Mammary epithelial cell (primary cell): ENCODE data around the gene UBXN7.
"Not testable (repeated sequence)": the region's sequence is repeated elsewhere in the genome, so short reads cannot be mapped to it uniquely, and the experiment has no call there.

Experiments
- CTCF ChIP-seq, 2 donors: IDR thresholded peaks in 1 of 2; conservative IDR thresholded peaks in 1 of 2; 2 replicates each; pipeline ENCODE4 v1.5.1; 2011 to 2012; ENCODE audit warnings: inconsistent platforms in 2 of 2, low read length in 2 of 2, mild to moderate bottlenecking in 2 of 2, control low read depth in 1 of 2, low read depth in 1 of 2; ENCODE audit not compliant: insufficient read depth in 1 of 2; ENCODE audit errors: extremely low read depth in 1 of 2
- EZH2 ChIP-seq: IDR thresholded peaks from 2 replicates; pipeline ENCODE4 v1.6.1; 2012; ENCODE audit warnings: low read length, inconsistent platforms, borderline replicate concordance

GRCh38 chr3:196424421-196424820, 7.8 kb downstream of the UBXN7 start:
- not testable (repeated sequence) for TF ChIP-seq EZH2; CTCF (conservative IDR thresholded peaks at IDR 0.05 in 1 of 2, IDR thresholded peaks at IDR 0.05 in 1 of 2; ENCODE audit: extremely low read depth in 1 of 2, insufficient read depth in 1 of 2, low read depth in 1 of 2, low read length in 2 of 2)
